GM19239 (cell line): ENCODE data around the gene RAE1.

Source experiments
- DNase-seq: peaks from one replicate; pipeline ENCODE4 v3.0.0; 2011; ENCODE audit warnings: low spot score; ENCODE audit not compliant: insufficient read length
- FAIRE-seq: peaks from 2 replicates; lab custom pipeline; 2011; peaks lifted over from hg19 to GRCh38; lab: Jason Lieb, UNC

RAE1 gene

DNA sequence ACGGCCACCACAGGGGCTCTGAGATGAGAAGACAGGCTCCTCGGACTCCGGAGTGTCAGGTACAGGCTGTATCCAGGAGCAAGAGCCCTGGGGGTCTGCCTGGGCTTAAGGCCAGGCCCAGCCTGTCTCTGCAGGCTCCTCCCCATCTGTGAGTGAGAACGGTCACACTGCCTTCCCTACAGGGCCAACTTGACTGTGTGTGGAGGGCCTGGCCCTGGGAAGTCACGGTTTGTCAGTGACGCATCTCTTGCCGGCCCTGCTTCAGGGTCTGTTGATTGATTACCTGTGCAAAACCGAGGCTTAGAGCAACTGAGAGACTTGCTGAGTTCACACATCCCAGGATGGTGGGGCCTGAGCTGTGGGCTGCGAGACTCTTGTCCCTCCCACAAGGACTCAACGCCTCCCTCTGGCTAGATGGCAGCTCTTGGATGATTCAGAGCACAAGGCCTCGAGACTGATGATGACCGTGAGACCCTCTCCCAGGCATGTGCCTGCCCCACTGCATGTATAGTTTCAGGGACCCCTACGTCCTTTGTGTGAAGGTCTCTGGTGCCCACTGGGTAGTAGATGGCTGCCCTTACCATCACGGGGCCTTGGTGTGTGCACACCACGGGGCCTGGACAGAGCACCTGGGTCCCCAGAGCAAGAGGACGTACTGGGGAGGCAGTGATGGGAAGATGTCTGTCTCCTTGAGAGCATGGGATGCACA is 46.1 kb downstream of the RAE1 start:
- DNase-seq = no peak

DNA sequence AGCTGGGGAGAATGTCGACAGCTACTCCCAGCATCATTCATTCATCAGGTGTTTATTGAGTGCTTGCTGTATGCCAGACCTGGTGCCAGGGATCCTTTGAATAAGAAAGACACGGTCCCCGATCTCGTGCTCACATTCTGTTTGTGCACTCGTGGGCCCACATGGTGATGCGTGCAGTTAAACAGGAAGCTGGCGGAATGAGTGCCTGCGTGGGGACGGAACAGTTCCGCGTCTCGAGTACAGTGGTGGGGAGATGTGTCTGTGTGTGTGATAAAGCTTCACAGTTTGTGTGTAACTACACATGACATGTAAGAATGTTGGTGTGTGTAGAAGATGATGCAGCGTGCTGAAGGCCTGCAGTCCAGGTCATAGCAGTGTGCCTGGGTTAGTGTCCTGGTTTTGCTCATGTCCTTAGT is 46.6 kb downstream of the RAE1 start:
- no peak for FAIRE-seq

More for the DNA sequence above, 46.1 kb downstream of the RAE1 start:
- FAIRE-seq = peak; percentile 71

DNA sequence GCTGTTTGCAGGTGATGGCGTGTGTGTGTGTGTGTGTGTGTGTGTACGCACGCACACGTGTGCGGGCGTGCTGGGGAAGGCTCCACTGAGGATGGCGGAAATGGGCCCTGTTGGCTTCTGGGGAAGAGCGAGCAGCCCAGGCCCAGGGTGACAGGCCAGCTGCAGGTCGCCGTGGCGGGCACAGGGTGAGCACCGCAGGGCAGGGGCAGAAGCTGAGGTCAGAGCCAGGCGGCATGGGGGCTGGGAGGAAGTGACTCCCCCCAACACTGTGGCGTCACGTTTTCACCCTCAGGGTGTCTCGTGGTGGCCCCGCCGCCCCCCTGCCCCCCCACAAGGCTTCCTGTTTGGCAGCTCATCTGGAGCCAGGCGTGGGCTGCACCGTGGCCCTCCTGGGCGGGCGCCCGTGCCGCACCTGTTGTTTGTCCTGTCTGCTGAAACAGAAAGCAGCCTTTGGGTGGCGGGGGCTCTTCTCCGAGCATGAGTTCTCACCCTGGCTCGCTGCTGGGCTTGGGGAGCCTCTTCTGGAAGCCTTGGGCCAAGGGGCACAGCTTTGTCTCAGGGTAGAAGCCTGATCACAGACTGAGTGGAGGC is 47.3 kb downstream of the RAE1 start:
- peak; percentile 97 for FAIRE-seq
- DNase-seq = peak; percentile 79

More for the DNA sequence above, 46.6 kb downstream of the RAE1 start:
- DNase-seq = no peak

DNA sequence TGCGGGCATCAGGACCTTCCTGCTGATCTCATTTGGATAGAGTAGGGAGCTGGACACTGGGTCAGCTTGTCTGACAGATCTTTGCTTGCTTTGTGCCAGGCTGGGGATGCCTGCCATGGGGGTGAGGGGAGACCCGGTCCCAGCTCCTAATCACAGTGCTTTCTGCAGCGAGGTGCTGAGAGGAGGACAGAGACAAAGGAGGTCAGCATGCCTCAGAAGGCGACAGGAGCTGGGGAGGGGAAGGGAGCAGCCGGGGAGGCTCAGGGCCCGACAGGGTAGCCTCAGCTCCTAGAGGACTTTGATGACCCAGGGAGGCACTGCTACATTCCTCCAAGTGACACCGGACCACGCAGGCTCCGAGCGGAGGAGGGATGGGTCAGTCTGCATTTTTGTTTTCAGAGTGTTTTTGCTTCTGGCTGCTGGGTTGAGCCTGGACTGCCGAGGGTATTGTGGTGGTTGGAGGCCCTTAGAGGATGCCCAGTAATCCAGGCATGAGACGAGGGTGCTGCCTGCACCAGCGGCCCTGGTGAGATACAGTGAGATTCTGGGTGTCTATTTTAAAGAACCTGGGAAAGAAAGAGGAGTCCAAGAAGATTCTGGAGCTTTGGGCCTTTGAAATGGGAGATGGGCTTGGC is 48.0 kb downstream of the RAE1 start:
- peak; percentile 45 for FAIRE-seq
- DNase-seq = no peak

DNA sequence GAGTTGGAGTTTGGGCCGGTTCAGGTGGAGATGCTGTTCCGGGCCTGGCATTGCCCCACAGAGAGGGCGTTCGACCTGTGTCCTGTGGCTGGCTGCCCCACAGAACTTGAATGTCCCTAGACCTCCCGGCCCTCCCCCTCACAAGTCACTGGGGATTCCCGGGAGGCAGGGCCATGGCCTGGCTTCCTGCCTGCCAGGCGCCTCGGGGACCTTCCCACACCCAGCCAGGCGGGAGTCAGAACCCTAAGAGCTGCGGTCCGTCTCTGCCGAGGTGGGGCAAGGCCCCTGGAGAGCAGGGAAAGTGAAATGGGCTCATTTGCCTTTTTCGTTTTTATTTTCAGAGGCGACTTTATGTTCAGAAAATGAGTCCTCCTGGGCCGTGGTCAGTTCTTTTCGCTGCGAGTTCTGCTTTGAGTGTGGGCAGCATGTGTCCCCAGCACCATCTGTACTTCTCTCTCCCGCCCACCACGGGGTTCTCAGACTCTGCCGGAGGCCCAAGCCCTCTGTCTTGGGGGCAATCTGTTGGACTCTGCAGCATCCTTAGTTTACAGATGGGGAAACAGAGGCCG is 48.6 kb downstream of the RAE1 start:
- DNase-seq (peak; percentile 73), FAIRE-seq (peak; percentile 94)

DNA sequence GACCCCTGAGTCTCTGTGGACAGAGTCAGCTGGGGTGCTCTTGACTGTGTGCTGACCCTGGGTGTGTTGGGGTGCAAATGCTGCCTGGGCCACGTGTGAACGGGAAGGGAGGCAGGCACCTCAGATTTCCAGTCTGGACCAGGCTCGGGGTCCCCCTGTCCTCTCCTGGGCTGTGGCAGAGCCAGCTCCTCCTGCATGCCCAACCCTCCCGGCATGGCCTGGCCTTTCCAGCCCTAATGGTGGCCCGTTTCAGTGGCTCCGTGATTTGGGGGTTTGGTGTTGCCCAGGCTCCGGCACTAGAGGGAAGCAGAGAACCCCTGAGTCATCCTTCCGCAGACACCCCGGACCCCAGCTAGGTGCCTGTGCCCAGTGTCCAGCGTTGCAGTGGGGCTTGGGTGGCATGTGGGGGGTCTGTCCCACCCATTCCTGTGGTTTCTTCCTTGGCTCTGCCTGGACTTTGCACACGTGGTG is 49.2 kb downstream of the RAE1 start:
- no peak for DNase-seq
- peak; percentile 18 for FAIRE-seq

DNA sequence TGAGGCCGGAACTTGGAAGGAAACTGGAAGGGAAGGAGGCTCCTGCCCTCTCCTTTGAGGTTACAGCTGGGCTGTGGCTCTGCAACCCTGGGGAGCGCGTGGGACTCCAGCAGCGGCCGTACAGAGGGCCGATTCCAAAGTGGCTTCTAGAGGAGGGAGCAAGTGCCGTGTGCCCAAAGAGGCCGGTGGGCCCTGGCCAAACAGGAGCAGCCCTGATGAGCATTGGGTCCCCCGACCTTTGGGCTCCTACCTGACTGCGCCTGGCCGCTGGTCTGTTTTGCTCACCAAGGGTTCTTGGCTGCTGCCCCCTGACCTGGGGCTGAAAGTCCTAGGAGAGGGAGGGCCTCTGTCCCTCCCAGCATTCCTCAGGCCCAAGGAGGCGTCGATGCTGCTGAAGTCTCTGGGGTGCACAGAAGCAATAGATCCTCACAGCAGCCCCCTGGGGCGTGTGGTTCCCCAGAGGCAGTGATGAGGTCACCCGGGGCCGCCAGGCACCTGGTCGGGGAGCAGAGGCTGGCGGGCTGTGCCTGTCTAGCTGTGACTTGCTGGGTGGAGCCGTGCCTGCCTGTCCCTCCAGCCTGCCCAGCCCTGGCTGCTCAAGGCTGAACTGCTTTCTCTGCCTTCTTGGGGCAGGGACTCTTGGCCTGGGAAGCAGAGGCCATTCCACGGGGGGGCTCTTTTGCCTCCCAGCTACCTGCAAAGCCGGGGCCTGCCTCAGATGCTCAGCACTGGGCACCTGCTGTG is 49.9 kb downstream of the RAE1 start:
- DNase-seq = no peak
- FAIRE-seq = no peak

DNA sequence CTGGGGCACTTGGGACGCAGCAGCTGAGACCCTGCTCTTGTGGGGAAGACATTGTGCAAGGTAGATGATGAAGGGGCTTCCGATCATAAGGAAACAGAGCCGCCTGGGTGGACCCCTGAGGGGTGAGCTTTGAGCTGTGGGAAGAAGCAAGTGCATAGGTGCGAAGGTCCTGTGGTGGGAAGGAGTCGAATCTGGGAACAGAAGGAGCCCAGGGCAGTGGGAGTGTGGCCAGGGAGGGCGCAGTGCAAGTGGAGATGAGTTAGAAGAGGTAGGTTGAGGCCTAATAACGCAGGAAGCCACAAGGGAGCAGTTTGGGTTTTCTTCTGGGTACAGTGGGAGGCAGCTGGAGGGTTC is 50.5 kb downstream of the RAE1 start:
- FAIRE-seq (no peak), DNase-seq (no peak)

DNA sequence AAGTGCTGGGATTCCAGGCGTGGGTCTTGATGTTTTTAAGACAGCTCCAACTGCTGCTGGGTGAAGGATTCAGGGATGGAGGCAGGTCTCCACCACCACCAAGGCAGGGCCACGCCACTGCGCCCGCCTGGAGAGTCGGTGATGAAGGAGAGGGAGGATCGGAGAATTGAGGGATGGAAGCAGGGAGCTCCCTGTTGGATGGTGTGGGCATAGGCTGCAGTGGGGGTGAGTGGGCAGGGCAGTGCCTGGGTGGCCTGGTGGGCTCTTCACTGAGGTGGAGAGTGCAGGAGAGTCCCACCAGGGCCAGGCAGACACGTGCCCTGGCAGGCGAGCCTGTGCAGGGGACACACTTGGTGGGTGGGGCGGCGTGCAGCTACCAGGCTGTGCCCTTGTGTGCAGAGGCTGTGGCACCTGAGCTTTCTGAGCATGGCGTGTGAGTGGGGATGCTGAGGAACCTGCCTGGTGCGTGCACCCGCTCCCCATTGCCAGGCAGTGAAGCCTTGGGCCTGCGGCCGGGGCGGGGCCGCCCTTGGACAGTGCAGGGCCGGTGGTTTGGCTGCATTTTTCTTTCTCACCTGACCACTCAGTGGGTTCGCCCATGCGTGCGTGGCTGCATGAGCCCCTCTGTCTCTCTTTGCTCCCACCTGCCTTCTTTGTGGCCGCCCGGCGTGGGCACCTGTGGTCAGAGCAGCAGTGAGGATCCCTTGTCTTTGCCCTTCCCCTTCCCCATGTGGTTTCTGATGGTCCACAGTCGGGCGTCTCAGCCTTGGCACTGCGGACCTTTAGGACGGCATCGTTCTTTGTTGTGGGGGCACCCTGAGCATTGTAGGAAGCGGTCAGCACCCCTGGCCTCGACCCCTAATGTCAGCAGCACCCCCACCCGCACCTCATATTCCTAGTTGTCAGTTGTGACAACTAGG is 51.4 kb downstream of the RAE1 start:
- no peak for FAIRE-seq
- no peak for DNase-seq

DNA sequence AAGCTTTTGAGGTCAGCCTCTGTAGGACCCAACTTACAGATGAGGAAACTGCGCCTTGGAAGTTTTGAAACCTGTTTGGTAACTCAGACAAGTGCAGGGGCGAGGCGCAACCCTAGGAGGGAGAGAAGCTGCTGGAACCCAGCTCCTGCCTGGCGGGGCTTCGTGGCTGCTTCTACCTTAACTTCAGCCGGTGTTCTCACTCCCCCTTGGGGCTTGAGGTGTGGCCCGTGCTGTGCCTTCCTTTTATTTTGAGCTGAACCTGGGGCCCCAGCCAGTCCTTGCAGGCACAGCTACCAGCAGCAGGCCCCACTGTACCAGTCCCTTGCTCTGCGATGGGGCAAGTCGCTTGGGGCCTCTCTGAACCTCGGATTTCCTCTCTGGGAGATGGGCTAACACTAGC is 52.2 kb downstream of the RAE1 start:
- no peak for FAIRE-seq
- no peak for DNase-seq

DNA sequence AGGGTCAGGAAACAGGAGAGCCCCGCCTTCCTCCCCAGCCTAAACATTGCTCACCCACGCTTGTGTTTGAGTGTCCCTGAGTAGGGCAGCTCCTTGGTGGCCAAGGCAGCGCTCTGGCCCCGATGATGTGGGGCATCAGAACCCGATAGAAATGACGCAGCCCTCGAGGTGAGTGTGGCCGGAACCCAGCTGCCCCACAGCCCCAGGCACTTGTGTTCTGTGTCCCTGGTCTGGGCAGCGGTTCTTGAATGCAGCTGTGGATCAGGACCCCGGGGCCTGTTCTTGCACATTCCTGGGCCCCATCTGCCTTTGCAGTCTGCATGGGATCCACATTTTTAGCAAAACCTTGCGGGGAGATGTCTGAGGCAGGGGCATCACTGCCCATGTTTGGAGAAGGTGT is 53.0 kb downstream of the RAE1 start:
- DNase-seq = no peak
- no peak for FAIRE-seq

DNA sequence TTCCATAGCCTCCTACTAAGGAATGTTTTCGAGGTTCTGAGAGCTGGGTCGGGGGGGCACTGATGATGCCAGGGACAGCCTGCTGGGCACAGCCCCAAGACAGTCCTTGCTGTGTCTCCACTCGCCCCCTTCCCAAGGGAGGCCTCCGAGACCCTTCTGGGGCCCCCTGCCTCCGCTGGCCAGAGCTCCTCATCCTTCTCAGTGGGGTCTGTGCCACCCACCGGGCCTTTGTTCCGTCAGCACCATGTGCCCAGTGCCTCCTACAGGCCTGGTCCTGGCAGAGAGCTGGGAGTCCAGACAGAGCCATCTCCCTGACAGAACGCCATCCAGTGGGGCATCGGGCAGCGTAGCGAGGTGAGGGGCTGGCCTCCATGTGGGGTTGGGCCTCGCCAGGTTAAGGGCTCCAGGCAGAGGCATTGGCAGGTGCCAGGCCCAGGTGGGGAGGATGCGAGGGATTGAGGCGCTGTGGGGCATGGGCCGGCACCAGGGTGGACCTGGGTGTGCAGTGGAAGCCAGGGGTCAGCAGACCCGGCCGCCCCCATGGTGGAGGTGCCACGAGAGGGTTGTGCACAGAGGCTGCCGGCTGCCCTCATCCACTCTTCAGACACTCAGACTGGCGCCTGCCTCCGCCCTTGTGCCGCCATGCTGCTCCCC is 53.5 kb downstream of the RAE1 start:
- no peak for DNase-seq
- no peak for FAIRE-seq

DNA sequence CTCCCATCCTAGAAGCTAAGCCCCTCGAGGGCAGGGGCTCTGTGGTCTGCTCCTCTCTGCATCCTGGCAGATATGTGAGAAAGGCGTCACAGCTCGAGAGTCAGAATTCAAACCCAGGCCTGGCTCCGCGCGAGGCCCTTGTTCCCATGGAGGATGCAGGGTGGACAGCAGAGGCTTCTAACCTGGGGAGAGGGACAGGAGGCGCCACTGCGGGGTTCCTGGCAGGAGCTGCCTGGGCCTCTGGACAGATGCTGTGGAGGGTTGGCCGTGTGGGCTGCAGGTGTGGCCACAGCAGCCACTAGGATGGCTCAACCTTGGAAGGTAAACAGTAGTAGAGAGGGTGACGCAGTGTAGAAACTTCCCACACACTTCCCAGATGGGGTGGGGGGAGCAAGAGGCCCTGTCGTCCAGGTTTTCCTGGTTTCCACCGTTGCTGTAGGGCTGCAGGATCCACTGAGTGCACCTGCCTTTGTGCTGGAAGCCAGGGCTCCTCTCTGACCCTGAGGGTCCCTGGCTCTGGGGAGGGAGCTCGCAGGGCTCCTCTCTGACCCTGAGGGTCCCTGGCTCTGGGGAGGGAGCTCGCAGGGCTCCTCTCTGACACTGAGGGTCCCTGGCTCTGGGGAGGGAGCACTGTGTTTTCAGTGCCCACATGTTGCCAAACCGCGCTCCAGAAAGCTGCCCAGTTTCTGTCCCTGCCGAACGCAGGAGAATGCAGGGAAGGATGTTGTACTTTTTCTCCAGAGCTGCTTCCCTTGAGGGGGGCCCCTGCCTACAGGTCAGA is 54.4 kb downstream of the RAE1 start:
- DNase-seq (no peak), FAIRE-seq (no peak)

DNA sequence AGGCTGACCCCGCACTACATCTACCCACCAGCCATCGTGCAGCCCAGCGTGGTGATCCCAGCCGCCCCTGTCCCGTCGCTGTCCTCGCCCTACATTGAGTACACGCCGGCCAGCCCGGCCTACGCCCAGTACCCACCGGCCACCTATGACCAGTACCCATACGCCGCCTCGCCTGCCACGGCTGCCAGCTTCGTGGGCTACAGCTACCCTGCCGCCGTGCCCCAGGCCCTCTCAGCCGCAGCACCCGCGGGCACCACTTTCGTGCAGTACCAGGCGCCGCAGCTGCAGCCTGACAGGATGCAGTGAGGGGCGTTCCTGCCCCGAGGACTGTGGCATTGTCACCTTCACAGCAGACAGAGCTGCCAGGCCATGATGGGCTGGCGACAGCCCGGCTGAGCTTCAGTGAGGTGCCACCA is 56.5 kb downstream of the RAE1 start:
- DNase-seq (no peak), FAIRE-seq (no peak)

DNA sequence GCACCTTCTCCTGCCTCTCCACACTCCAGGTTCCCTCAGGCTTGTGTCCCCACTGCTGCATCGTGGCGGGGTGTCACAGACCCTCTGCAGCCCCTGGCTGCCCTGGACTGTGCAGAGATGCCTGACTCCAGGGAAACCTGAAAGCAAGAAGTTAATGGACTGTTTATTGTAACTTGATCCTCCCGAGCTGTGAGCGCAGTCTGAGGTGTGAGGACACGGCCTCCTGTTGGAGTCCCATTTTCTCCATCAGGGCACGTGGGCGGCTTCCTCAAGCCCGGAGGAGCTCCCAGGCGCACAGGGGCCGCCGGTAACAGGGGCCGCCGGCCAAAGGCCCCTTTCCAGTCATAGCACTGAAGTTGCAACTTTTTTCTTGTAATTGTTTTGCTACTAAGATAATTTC is 57.1 kb downstream of the RAE1 start:
- no peak for FAIRE-seq
- no peak for DNase-seq

DNA sequence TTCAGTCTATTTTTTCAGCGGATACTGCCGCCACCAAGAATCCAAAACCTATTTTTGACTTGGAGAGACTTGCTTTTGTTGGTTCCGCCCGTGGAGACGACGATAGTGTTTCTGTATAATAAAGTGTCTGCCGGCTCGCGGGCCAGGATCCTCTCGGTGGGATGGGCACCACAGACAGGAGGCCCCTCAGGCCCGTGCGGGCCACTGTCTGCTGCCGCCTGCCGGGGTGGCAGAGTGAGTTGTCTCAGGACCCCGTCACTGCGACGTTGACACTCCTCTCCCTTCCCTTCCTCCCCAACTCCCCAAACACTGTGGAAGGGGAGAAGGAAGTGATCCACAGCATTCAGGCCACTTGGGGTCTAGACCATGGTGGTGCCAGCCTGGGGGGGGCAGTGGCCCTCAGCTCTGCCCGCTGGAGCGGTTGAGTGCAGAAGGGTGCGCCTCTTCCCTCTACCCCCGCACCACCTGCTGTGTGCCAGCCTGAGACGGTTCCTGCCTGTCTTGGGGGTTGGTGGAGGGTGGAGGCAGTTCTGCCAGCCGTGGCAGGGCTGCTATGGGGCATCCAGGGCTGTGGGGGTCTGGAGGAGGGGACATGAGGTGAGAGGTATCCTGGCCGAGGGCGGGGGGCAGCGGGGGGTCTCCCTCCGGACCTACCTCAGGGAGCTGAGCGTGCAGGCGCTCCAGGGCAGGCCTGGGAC is 57.6 kb downstream of the RAE1 start:
- FAIRE-seq = no peak
- no peak for DNase-seq

DNA sequence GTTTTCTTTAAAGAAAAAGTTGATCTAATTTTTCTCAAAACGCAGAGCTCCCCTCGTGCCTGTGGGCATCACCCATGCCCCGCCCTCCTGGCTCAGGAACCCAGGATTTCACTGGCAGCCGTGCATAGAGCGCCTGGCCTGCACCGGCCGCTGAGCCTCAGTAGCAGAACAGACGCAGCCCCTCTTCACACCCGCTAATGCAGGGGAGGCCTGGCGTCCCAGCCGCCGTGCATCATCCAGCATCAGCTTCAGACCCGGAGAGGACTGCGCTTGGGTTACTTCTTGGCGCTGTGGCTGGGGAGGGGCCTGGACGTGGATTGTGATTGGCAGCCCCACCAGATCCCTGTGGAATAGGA is 58.2 kb downstream of the RAE1 start:
- DNase-seq (no peak), FAIRE-seq (no peak)
